ENCODE measurements around the gene C1orf159. TPM values are rescaled to one million over a fixed set of nuclear protein-coding genes. Genes with fewer than 3 reads are reported as not detected.

Gene C1orf159
- polyA plus RNA-seq, 2 of the 4 experiments (the other 2 are of a cell fraction), result 4.0 to 10.2 TPM

DNA sequence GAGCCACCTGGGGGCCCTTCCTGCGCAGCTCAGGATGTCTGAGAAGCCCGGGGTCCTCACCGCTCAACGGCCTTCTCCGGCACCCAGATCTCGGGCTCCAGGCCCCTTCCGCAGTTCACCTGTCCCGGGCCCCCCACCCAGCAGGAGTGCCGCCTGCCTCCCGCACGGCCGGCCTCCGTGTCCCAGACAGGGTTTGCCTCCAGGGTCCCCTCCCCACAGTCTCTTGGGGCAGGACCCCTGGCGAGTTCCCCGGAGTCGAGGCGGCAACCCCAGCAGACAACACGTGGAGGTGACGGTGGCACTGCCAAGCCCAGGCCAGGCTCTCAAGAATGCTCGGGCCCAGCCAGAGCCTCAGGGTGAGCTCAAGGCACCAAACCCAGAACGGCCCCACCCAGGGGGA lies 35.4 kb upstream of the C1orf159 start:
- H3K4me2 ChIP-seq, result no peak overlapping the region
- TF ChIP-seq RAD21 (conservative IDR thresholded peaks at IDR 0.05 in 1 of 2, IDR thresholded peaks at IDR 0.05 in 1 of 2), result no peak
- ChIA-PET CTCF (interaction anchor here (2.8 kb wide), 1 partner anchor 29 kb away, joined by 11 read pairs; no protein-coding TSS in a partner anchor), POLR2A (no interaction called here)
- no peaks in the 10 kb centered on the region for H3K4me1 ChIP-seq
- no peak overlapping the region for H3K4me3 ChIP-seq
- DNase-seq (ENCODE audit: low read depth in 1 of 2, low spot score in 1 of 2) (no peak), ATAC-seq (no peak), FAIRE-seq (no peak)
- H3K9me3 ChIP-seq, result no peaks in the 10 kb centered on the region
- H3K27ac ChIP-seq, result no peak overlapping the region
- WGBS (ENCODE audit: missing lambda C conversion rate), result 93% methylated on average over 6 of the region's 21 CpGs

GRCh38 chr1:1150100-1150499 lies 34.2 kb upstream of the C1orf159 start:
- Histone ChIP-seq H3K4me1 (no peaks in the 10 kb centered on the region), H3K9me3 (no peaks in the 10 kb centered on the region), H3K27ac (no peak overlapping the region), H3K4me2 (no peak overlapping the region), H3K4me3 (no peak overlapping the region)
- 55% methylated on average over 6 of the region's 12 CpGs for WGBS (ENCODE audit: missing lambda C conversion rate)
- FAIRE-seq, result no peak
- POLR2A ChIA-PET, result no interaction called here
- CTCF ChIA-PET, result interaction anchor here (1.0 to 2.8 kb wide), 2 partner anchors 9 to 28 kb away, joined by 4 to 11 read pairs; no protein-coding TSS in a partner anchor
- TF ChIP-seq, protein P1, sequence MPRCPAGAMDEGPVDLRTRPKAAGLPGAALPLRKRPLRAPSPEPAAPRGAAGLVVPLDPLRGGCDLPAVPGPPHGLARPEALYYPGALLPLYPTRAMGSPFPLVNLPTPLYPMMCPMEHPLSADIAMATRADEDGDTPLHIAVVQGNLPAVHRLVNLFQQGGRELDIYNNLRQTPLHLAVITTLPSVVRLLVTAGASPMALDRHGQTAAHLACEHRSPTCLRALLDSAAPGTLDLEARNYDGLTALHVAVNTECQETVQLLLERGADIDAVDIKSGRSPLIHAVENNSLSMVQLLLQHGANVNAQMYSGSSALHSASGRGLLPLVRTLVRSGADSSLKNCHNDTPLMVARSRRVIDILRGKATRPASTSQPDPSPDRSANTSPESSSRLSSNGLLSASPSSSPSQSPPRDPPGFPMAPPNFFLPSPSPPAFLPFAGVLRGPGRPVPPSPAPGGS (IDR thresholded peaks at IDR 0.05), result no peak
- TF ChIP-seq ZC3H11A (IDR thresholded peaks at IDR 0.05), result no peak
- no peak for TF ChIP-seq HEYL (CRISPR knock-in tag; IDR thresholded peaks at IDR 0.05)
- TF ChIP-seq PHF8 (IDR thresholded peaks at IDR 0.05; ENCODE audit: borderline replicate concordance, low read depth), result no peak
- TF ChIP-seq NPAS2 (CRISPR knock-in tag; IDR thresholded peaks at IDR 0.05; ENCODE audit: borderline replicate concordance), result no peak
- TF ChIP-seq, protein P2, sequence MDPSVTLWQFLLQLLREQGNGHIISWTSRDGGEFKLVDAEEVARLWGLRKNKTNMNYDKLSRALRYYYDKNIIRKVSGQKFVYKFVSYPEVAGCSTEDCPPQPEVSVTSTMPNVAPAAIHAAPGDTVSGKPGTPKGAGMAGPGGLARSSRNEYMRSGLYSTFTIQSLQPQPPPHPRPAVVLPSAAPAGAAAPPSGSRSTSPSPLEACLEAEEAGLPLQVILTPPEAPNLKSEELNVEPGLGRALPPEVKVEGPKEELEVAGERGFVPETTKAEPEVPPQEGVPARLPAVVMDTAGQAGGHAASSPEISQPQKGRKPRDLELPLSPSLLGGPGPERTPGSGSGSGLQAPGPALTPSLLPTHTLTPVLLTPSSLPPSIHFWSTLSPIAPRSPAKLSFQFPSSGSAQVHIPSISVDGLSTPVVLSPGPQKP (IDR thresholded peaks at IDR 0.05; ENCODE audit: low read depth, low read length), result no peak
- no peak for TF ChIP-seq RAD21 (conservative IDR thresholded peaks at IDR 0.05 in 1 of 2, IDR thresholded peaks at IDR 0.05 in 1 of 2)
- TF ChIP-seq ZSCAN20 (CRISPR knock-in tag; IDR thresholded peaks at IDR 0.05), result no peak
- no peak for DNase-seq (ENCODE audit: low read depth in 1 of 2, low spot score in 1 of 2)
- ATAC-seq, result no peak; a peak in 1 of 6 replicates

GRCh38 chr1:1149416-1149815 lies 33.5 kb upstream of the C1orf159 start:
- WGBS (ENCODE audit: missing lambda C conversion rate), result 90% methylated on average over 3 of the region's 15 CpGs
- no peak overlapping the region for H3K4me2 ChIP-seq
- H3K4me1 ChIP-seq, result no peaks in the 10 kb centered on the region
- no peaks in the 10 kb centered on the region for H3K9me3 ChIP-seq
- CTCF ChIA-PET, result interaction anchor here (2.8 kb wide), 1 partner anchor 27 kb away, joined by 11 read pairs; no protein-coding TSS in a partner anchor
- ATAC-seq (no peak), FAIRE-seq (no peak), DNase-seq (ENCODE audit: low read depth in 1 of 2, low spot score in 1 of 2) (no peak)
- POLR2A ChIA-PET, result no interaction called here
- TF ChIP-seq CHD2 (IDR thresholded peaks at IDR 0.05; ENCODE audit: low read length, partially characterized antibody), result no peak
- TF ChIP-seq FOSB (CRISPR knock-in tag; IDR thresholded peaks at IDR 0.05), result no peak
- no peak for TF ChIP-seq HMGXB4 (CRISPR knock-in tag; IDR thresholded peaks at IDR 0.05; ENCODE audit: borderline replicate concordance)
- no peak for TF ChIP-seq REST (IDR thresholded peaks at IDR 0.05)
- TF ChIP-seq, protein P3, sequence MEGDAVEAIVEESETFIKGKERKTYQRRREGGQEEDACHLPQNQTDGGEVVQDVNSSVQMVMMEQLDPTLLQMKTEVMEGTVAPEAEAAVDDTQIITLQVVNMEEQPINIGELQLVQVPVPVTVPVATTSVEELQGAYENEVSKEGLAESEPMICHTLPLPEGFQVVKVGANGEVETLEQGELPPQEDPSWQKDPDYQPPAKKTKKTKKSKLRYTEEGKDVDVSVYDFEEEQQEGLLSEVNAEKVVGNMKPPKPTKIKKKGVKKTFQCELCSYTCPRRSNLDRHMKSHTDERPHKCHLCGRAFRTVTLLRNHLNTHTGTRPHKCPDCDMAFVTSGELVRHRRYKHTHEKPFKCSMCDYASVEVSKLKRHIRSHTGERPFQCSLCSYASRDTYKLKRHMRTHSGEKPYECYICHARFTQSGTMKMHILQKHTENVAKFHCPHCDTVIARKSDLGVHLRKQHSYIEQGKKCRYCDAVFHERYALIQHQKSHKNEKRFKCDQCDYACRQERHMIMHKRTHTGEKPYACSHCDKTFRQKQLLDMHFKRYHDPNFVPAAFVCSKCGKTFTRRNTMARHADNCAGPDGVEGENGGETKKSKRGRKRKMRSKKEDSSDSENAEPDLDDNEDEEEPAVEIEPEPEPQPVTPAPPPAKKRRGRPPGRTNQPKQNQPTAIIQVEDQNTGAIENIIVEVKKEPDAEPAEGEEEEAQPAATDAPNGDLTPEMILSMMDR (IDR thresholded peaks at IDR 0.05), result no peak
- no peak for TF ChIP-seq MAX (IDR thresholded peaks at IDR 0.05)
- no peak for TF ChIP-seq BHLHE40 (IDR thresholded peaks at IDR 0.05; ENCODE audit: low read depth, low read length)
- TF ChIP-seq ESRRA (IDR thresholded peaks at IDR 0.05; ENCODE audit: borderline replicate concordance, low read length), result no peak
- no peak for TF ChIP-seq CEBPB (IDR thresholded peaks at IDR 0.05)
- TF ChIP-seq CBX2 (IDR thresholded peaks at IDR 0.05; ENCODE audit: borderline replicate concordance, low read depth), result no peak
- H3K4me3 ChIP-seq, result no peak overlapping the region
- H3K27ac ChIP-seq, result no peak overlapping the region
